Gastroesophageal sphincter (tissue), 4 donors: ENCODE results near the gene KANTR. TPM values are rescaled to one million over a fixed set of nuclear protein-coding genes. Genes with fewer than 3 reads are reported as not detected.

ENCODE experiments used
- ATAC-seq: fragments of 150-250 bp; one replicate; pipeline ENCODE4 v1.9.1; 2016; ENCODE audit warnings: mild to moderate bottlenecking, moderate library complexity
- H3K27ac ChIP-seq, 4 donors: fragments of 200-600 bp; sonication (generic) in 3 of 4; 1 replicate in 3 of 4; 2 replicates in 1 of 4; pipeline ENCODE4 v1.5.1; 2016 to 2019
- H3K27me3 ChIP-seq: fragments of 200-600 bp; sonication (generic); one replicate; pipeline ENCODE4 v1.5.1; 2019
- H3K36me3 ChIP-seq, 2 donors: fragments of 200-600 bp; sonication (generic); one replicate each; pipeline ENCODE4 v1.5.1; 2019; ENCODE audit warnings: control low read depth in 1 of 2
- H3K4me1 ChIP-seq, 3 donors: fragments of 200-600 bp; sonication (generic); 1 replicate in 2 of 3; 2 replicates in 1 of 3; pipeline ENCODE4 v1.5.1; 2016 to 2019; ENCODE audit warnings: control low read depth in 2 of 3
- H3K4me3 ChIP-seq, 2 donors: fragments of 200-600 bp; sonication (generic); one replicate each; pipeline ENCODE4 v1.5.1; 2019; ENCODE audit warnings: mild to moderate bottlenecking in 1 of 2, moderate library complexity in 1 of 2
- H3K9me3 ChIP-seq, 3 donors: fragments of 200-600 bp; sonication (generic); one replicate each; pipeline ENCODE4 v1.5.1; 2017 to 2019; ENCODE audit warnings: control low read depth in 2 of 3
- EP300 ChIP-seq: sonication (generic); formaldehyde crosslinking; IDR thresholded peaks from one replicate; pipeline ENCODE4 v1.6.1; 2017; ENCODE audit warnings: antibody characterized with exemption, mild to moderate bottlenecking
- POLR2A ChIP-seq, 2 donors: fragments of 450-650 bp; IDR thresholded peaks; one replicate each; pipeline ENCODE4 v1.6.1; 2017; ENCODE audit warnings: antibody characterized with exemption in 2 of 2, mild to moderate bottlenecking in 2 of 2, moderate library complexity in 1 of 2
- POLR2AphosphoS5 ChIP-seq: sonication (generic); formaldehyde crosslinking; IDR thresholded peaks from one replicate; pipeline ENCODE4 v1.6.1; 2017; ENCODE audit warnings: antibody characterized with exemption
- WGBS, 2 donors: methylation state at CpG; one replicate each; pipeline ENCODE4 v1.1.5; 2018; ENCODE audit warnings: low coverage in 1 of 2; 5-methylcytosine and 5-hydroxymethylcytosine counted together
- total RNA-seq, 4 donors: library from RNA; depleted of rRNA; stranded (reverse); fragments of >200 nt; gene quantifications; one replicate each; pipeline ENCODE4 v1.1.0, GENCODE V29; 2016
- TF ChIP-seq, protein P1 (sequence below), 4 experiments: fragments of 200-600 bp in 2 of 4; fragments of 450-650 bp in 2 of 4; sonication (generic) in 1 of 4; IDR thresholded peaks; one replicate each; pipeline ENCODE4 v1.5.1; 2017 to 2019; ENCODE audit warnings: antibody characterized with exemption in 4 of 4, mild to moderate bottlenecking in 2 of 4, moderate library complexity in 2 of 4

Gene KANTR
- total RNA-seq, 4 donors from 2014 or later: 7.7 to 36.6 (median 13.7) TPM

GRCh38 chrX:53089224-53089842 lies 4.6 kb upstream of the KANTR start:
- H3K36me3 ChIP-seq: peaks cover 0 to 23% of the 10 kb centered on the region in 2 donors
- no peak for TF ChIP-seq POLR2A (IDR thresholded peaks at IDR 0.05)
- no peak for TF ChIP-seq EP300
- no peak for TF ChIP-seq POLR2AphosphoS5
- TF ChIP-seq, protein P1, sequence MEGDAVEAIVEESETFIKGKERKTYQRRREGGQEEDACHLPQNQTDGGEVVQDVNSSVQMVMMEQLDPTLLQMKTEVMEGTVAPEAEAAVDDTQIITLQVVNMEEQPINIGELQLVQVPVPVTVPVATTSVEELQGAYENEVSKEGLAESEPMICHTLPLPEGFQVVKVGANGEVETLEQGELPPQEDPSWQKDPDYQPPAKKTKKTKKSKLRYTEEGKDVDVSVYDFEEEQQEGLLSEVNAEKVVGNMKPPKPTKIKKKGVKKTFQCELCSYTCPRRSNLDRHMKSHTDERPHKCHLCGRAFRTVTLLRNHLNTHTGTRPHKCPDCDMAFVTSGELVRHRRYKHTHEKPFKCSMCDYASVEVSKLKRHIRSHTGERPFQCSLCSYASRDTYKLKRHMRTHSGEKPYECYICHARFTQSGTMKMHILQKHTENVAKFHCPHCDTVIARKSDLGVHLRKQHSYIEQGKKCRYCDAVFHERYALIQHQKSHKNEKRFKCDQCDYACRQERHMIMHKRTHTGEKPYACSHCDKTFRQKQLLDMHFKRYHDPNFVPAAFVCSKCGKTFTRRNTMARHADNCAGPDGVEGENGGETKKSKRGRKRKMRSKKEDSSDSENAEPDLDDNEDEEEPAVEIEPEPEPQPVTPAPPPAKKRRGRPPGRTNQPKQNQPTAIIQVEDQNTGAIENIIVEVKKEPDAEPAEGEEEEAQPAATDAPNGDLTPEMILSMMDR (IDR thresholded peaks at IDR 0.05): peak; percentile 64 to 81 (median 73)
- H3K27me3 ChIP-seq: no peaks in the 10 kb centered on the region
- ATAC-seq: no peak
- H3K4me1 ChIP-seq: peaks cover 0 to 41% (median 0%) of the 10 kb centered on the region in 3 donors
- WGBS, 2 donors: 8 to 24% methylated on average over 11 of the region's 11 CpGs
- peak overlapping the region; percentile 42 to 80 for H3K4me3 ChIP-seq
- H3K9me3 ChIP-seq: no peaks in the 10 kb centered on the region
- H3K27ac ChIP-seq: peak overlapping the region; percentile 93 to 97 (median 96)

DNA sequence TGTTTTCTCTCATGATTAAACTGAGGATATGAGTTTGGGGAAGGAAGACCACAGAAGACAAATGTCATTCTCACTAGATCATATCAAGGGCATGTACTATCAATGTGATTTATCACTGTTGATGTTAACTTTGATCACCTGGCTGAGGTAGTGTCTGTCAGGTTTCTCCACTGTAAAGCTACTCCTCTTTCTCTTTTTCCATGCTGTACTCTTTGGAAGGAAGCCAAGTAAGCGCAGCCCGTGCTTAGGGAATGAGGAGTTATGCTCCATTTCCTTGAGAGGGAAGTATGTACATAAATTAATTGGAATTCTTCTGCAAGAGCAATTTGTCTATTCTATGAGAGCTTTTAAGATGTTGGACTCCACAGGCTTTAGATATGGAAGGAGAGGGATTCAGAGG lies 4.0 kb upstream of the KANTR start:
- H3K27ac ChIP-seq: peak overlapping the region in 1 of 4 donors; percentile 96

DNA sequence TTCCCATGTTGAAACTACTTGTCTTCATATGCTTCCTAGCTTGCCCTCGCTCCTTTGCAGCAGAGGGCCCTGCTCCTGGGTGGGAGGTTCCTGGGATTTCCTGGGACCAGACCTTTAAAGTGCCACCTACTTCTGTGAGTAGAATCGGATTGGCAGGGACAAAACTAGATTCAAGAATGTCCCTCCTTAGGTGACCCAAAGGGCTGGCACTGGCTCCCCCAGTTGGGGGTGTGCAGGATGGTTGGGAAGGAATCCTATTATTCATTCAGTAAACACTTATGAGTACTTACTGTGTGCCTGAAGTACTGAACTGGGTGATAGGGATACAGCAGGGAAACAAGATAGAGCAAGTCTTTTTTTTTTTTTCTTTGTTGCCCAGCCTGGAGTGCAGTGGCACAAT lies 2.6 kb upstream of the KANTR start:
- Histone ChIP-seq H3K27me3 (no peaks in the 10 kb centered on the region), H3K4me3 (no peak overlapping the region), H3K27ac (no peak overlapping the region), H3K4me1 (peaks cover 0 to 30% (median 0%) of the 10 kb centered on the region in 3 donors), H3K9me3 (no peaks in the 10 kb centered on the region), H3K36me3 (peaks cover 0 to 4% of the 10 kb centered on the region in 2 donors)
- TF ChIP-seq POLR2AphosphoS5: no peak
- TF ChIP-seq, protein P1 (IDR thresholded peaks at IDR 0.05): no peak
- TF ChIP-seq POLR2A (IDR thresholded peaks at IDR 0.05): no peak
- TF ChIP-seq EP300: no peak
- WGBS, 2 donors: 100% methylated on average over 1 of the region's 2 CpGs; no CpG with 5 or more reads in 1 of the 2 donors
- no peak for ATAC-seq

More for the DNA sequence above, 4.0 kb upstream of the KANTR start:
- no peak for TF ChIP-seq POLR2A (IDR thresholded peaks at IDR 0.05)
- no peak for TF ChIP-seq EP300
- no peak for TF ChIP-seq POLR2AphosphoS5
- TF ChIP-seq, protein P1 (IDR thresholded peaks at IDR 0.05): no peak
- Histone ChIP-seq H3K36me3 (peaks cover 0 to 17% of the 10 kb centered on the region in 2 donors), H3K4me1 (peaks cover 0 to 40% (median 0%) of the 10 kb centered on the region in 3 donors), H3K27me3 (no peaks in the 10 kb centered on the region), H3K9me3 (no peaks in the 10 kb centered on the region), H3K4me3 (no peak overlapping the region)
- WGBS, 2 donors: 75% methylated on average over 2 of the region's 2 CpGs; no CpG with 5 or more reads in 1 of the 2 donors
- no peak for ATAC-seq

DNA sequence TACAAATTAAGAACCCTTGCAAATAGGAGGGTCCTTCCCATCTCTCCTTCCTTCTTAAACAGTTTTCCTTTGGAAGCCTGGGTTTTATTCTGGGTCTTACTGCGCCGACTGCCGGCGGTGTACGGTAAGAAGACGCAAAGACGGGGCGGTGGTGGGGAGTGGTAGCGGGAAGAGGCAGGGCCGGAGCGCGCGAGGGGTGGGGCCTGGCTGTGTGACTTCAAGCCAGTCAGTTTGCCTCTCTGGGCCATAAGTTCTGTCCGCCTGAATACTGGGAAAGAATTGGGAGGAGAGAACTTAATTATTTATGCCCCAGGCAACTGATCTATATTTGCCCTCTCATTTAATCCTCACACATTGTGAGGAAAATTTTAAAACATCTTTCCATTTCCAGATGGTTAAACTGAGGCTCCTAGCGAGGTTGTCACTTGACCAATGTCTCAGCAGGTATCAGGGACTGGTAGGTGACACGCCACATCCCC lies 726 bp upstream of the KANTR start:
- Histone ChIP-seq H3K4me1 (peaks cover 0 to 11% (median 0%) of the 10 kb centered on the region in 3 donors), H3K4me3 (peak overlapping the region; percentile 49 to 70), H3K27ac (peak overlapping the region; percentile 89 to 99 (median 93)), H3K27me3 (no peaks in the 10 kb centered on the region), H3K9me3 (no peaks in the 10 kb centered on the region), H3K36me3 (no peaks in the 10 kb centered on the region)
- TF ChIP-seq EP300 (no peak), POLR2AphosphoS5 (peak; percentile 31), POLR2A (IDR thresholded peaks at IDR 0.05) (no peak)
- TF ChIP-seq, protein P1 (IDR thresholded peaks at IDR 0.05): peak in 3 of 4 experiments; percentile 69 to 74 (median 73)
- WGBS, 2 donors: 0 to 29% methylated on average over 1 of the region's 16 CpGs
- ATAC-seq: peak; percentile 68

GRCh38 chrX:53094582-53094905 lies 602 bp downstream of the KANTR start:
- WGBS, 2 donors: 0 to 33% methylated on average over 1 to 2 of the region's 5 CpGs
- ATAC-seq: no peak
- peak overlapping the region; percentile 41 to 93 (median 91) for H3K27ac ChIP-seq

More at GRCh38 chrX:53094582-53094905, 602 bp downstream of the KANTR start:
- Histone ChIP-seq H3K36me3 (peaks cover 0 to 11% of the 10 kb centered on the region in 2 donors), H3K4me3 (peak overlapping the region; percentile 49 to 70), H3K4me1 (peaks cover 0 to 9% (median 0%) of the 10 kb centered on the region in 3 donors), H3K9me3 (no peaks in the 10 kb centered on the region), H3K27me3 (no peaks in the 10 kb centered on the region)
- TF ChIP-seq POLR2A (IDR thresholded peaks at IDR 0.05) (no peak), EP300 (no peak), POLR2AphosphoS5 (no peak)
- TF ChIP-seq, protein P1 (IDR thresholded peaks at IDR 0.05): no peak
